ENCODE results near the gene MYO18B. TPM values are rescaled to one million over a fixed set of nuclear protein-coding genes. Genes with fewer than 3 reads are reported as not detected.

MYO18B gene
- total and polyA plus RNA-seq, 2 donors (not counting 3 experiments of a cell fraction or from before 2014, with no cell fraction given), result 0.01 TPM; not detected in 1

DNA sequence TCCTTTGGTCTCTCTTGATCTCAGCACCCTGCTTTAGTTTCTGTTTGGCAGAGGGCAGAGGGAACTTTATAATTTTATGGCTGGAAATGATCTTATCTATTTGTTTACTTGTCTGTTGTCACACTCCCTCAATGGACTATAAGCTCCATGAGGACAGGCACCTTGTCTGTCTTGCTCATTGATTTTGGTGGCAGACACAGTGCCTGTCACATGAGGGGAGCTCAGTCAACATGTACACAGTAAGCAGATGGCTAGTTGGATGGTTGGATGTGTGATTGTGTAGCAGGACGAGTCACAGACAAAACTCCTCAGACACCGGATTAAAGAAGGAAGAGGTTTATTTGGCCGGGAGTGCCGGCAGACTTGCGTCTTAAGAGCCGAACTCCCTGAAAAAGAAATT, 80.4 kb downstream of the MYO18B start:
- no peak overlapping the region for H3K27ac ChIP-seq (ENCODE audit: insufficient read depth, low read depth, low read length)
- no TSS peak for BruUV-seq (replicated peaks)
- H2AFZ ChIP-seq (ENCODE audit: low read depth, low read length), result no peak overlapping the region
- dilution Hi-C loops (cut with MboI; ENCODE audit: extremely low pct_ligation_motif_present, low sequenced_read_pairs) (no loop called here), intact Hi-C loops (cut with micrococcal nuclease) (no loop called here)
- ChIA-PET CTCF (no interaction called here), POLR2A (no interaction called here)
- no peaks in the 10 kb centered on the region for H3K36me3 ChIP-seq (ENCODE audit: control insufficient read depth in 2 of 2, extremely low read depth in 1 of 2, insufficient read depth in 2 of 2, low read length in 2 of 2)
- no peaks in the 10 kb centered on the region for H3K9me3 ChIP-seq (replicated peaks; ENCODE audit: control insufficient read depth, insufficient read depth, low read length)
- no peaks in the 10 kb centered on the region for H3K4me1 ChIP-seq (ENCODE audit: control insufficient read depth, extremely low read depth, insufficient read depth, low read length)
- FAIRE-seq, result no peak
- no peak overlapping the region for H3K4me2 ChIP-seq (ENCODE audit: insufficient read depth, low read length)
- H4K20me1 ChIP-seq (replicated peaks; ENCODE audit: control insufficient read depth, extremely low read depth, insufficient read depth, low read length), result no peaks in the 10 kb centered on the region
- no peak overlapping the region for H3K9ac ChIP-seq (replicated peaks; ENCODE audit: extremely low read depth, insufficient read depth, low read length)
- DNase-seq (ENCODE audit: low read depth, low spot score), result no peak
- H3K9me1 ChIP-seq (replicated peaks; ENCODE audit: control insufficient read depth, extremely low read depth, insufficient read depth, low read length), result no peaks in the 10 kb centered on the region
- H3K27me3 ChIP-seq (ENCODE audit: control insufficient read depth in 2 of 2, insufficient read depth in 2 of 2, low read length in 2 of 2), result no peaks in the 10 kb centered on the region
- H3K4me3 ChIP-seq (replicated peaks in 1 of 3; ENCODE audit: insufficient read depth in 1 of 3, low read depth in 1 of 3, low read length in 3 of 3), result no peak overlapping the region
- H3K79me2 ChIP-seq (ENCODE audit: control insufficient read depth, insufficient read depth, low read length), result no peaks in the 10 kb centered on the region
- TF ChIP-seq, protein P1, sequence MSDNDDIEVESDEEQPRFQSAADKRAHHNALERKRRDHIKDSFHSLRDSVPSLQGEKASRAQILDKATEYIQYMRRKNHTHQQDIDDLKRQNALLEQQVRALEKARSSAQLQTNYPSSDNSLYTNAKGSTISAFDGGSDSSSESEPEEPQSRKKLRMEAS (IDR thresholded peaks at IDR 0.05; ENCODE audit: insufficient read depth, insufficient read length), result no peak
- TF ChIP-seq, protein P2, sequence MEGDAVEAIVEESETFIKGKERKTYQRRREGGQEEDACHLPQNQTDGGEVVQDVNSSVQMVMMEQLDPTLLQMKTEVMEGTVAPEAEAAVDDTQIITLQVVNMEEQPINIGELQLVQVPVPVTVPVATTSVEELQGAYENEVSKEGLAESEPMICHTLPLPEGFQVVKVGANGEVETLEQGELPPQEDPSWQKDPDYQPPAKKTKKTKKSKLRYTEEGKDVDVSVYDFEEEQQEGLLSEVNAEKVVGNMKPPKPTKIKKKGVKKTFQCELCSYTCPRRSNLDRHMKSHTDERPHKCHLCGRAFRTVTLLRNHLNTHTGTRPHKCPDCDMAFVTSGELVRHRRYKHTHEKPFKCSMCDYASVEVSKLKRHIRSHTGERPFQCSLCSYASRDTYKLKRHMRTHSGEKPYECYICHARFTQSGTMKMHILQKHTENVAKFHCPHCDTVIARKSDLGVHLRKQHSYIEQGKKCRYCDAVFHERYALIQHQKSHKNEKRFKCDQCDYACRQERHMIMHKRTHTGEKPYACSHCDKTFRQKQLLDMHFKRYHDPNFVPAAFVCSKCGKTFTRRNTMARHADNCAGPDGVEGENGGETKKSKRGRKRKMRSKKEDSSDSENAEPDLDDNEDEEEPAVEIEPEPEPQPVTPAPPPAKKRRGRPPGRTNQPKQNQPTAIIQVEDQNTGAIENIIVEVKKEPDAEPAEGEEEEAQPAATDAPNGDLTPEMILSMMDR (IDR thresholded peaks at IDR 0.05; ENCODE audit: extremely low read depth in 1 of 2, insufficient read depth in 1 of 2, low read depth in 1 of 2, low read length in 2 of 2), result no peak
- TF ChIP-seq POLR2AphosphoS5 (IDR thresholded peaks at IDR 0.05; ENCODE audit: insufficient read depth, low read depth, low read length), result no peak
- no peak for TF ChIP-seq FOS (IDR thresholded peaks at IDR 0.05; ENCODE audit: borderline replicate concordance, insufficient read depth, low read length)
- TF ChIP-seq POLR2A (IDR thresholded peaks at IDR 0.05; ENCODE audit: low read depth, low read length), result no peak
- no peak for TF ChIP-seq JUN (IDR thresholded peaks at IDR 0.05; ENCODE audit: borderline replicate concordance, insufficient read depth, insufficient read length, low read depth)
- no peak for TF ChIP-seq EZH2 (IDR thresholded peaks at IDR 0.05; ENCODE audit: borderline replicate concordance, low read depth, low read length, severe bottlenecking)
- no peak for TF ChIP-seq GATA2 (IDR thresholded peaks at IDR 0.05; ENCODE audit: insufficient read depth, insufficient read length, low read depth, low read length)
- TF ChIP-seq MYC (IDR thresholded peaks at IDR 0.05; ENCODE audit: low read depth, low read length), result no peak

Measured in endothelial cell of umbilical vein (primary cell).